Activated CD8-positive, alpha-beta memory T cell treated with anti-CD3 and anti-CD28 coated beads, Interleukin-2, amount 50 U/mL, for 4 hours (primary cell): ENCODE data around the gene COL15A1.

Experiments used
- DNase-seq: peaks from one replicate; pipeline ENCODE4 v3.0.0-alpha.2; 2020

Gene COL15A1

GRCh38 chr9:99019510-99020331 lies 76.0 kb downstream of the COL15A1 start:
- no peak for DNase-seq

- no peak for DNase-seq
Measured at GRCh38 chr9:99020786-99021436, 77.2 kb downstream of the COL15A1 start.

- DNase-seq, result no peak
Measured at GRCh38 chr9:99021512-99021911, 77.8 kb downstream of the COL15A1 start.

GRCh38 chr9:99023231-99023630 lies 79.5 kb downstream of the COL15A1 start:
- DNase-seq, result no peak

- DNase-seq, result no peak
Measured at GRCh38 chr9:99023831-99024230, 80.1 kb downstream of the COL15A1 start.

- no peak for DNase-seq
Measured at GRCh38 chr9:99024959-99025358, 81.3 kb downstream of the COL15A1 start.

- DNase-seq, result no peak
Measured at GRCh38 chr9:99025616-99026270, 82.0 kb downstream of the COL15A1 start.

GRCh38 chr9:99026271-99026955 lies 82.7 kb downstream of the COL15A1 start:
- no peak for DNase-seq

GRCh38 chr9:99026956-99027298 lies 83.2 kb downstream of the COL15A1 start:
- DNase-seq, result no peak

- no peak for DNase-seq
Measured at GRCh38 chr9:99027443-99027842, 83.7 kb downstream of the COL15A1 start.

GRCh38 chr9:99029083-99029645 lies 85.5 kb downstream of the COL15A1 start:
- no peak for DNase-seq

- DNase-seq, result no peak
Measured at GRCh38 chr9:99030092-99030511, 86.4 kb downstream of the COL15A1 start.

- no peak for DNase-seq
Measured at GRCh38 chr9:99030610-99031109, 87.0 kb downstream of the COL15A1 start.

GRCh38 chr9:99031319-99031718 lies 87.6 kb downstream of the COL15A1 start:
- no peak for DNase-seq

- no peak for DNase-seq
Measured at GRCh38 chr9:99031994-99032393, 88.3 kb downstream of the COL15A1 start.

GRCh38 chr9:99034149-99034548 lies 90.4 kb downstream of the COL15A1 start:
- no peak for DNase-seq

- no peak for DNase-seq
Measured at GRCh38 chr9:99035313-99035712, 91.6 kb downstream of the COL15A1 start.

GRCh38 chr9:99037769-99038483 lies 94.2 kb downstream of the COL15A1 start:
- no peak for DNase-seq

GRCh38 chr9:99038484-99038820 lies 94.7 kb downstream of the COL15A1 start:
- DNase-seq, result no peak

GRCh38 chr9:99039505-99040182 lies 95.9 kb downstream of the COL15A1 start:
- DNase-seq, result no peak

GRCh38 chr9:99040251-99040900 lies 96.7 kb downstream of the COL15A1 start:
- DNase-seq, result no peak
